ENCODE results near the gene SHANK2.

- TF ChIP-seq POLR2A (IDR thresholded peaks at IDR 0.05) (no peak), CTCF (IDR thresholded peaks at IDR 0.05) (no peak)
Observed at GRCh38 chr11:71247551-71248250, 4.7 kb downstream of the SHANK2 start.

All from prostate gland (tissue), 2 donors.